HepG2 (cell line): ENCODE measurements around the gene OSGIN1. TPM values are rescaled to one million over a fixed set of nuclear protein-coding genes. Genes with fewer than 3 reads are reported as not detected.

ENCODE experiments used
- ATAC-seq: fragments of 200-7000 bp; cut with Tn5 transposase; 3 replicates; pipeline ENCODE4 v1.9.1; 2020; ENCODE audit warnings: mild to moderate bottlenecking, moderate library complexity
- BruUV-seq: library from RNA; stranded (reverse); fragments of 400-500 nt; replicated peaks from 2 replicates; lab custom pipeline; 2021; lab: Mats Ljungman, UMichigan
- CTCF ChIA-PET: fragments of 300-600 bp; formaldehyde crosslinking; extraction: SDS; loops from one replicate; lab custom pipeline; 2021; ENCODE audit warnings: low total read pairs, inconsistent platforms, low intra/inter-chr PET ratio; lab: Yijun Ruan, JAX
- POLR2A ChIA-PET: fragments of 350-600 bp; sonication (Branson Sonifier 250); formaldehyde crosslinking; loops from one replicate; lab custom pipeline; 2020; ENCODE audit warnings: antibody characterized with exemption, inconsistent platforms; lab: Yijun Ruan, JAX
- DNase-seq: peaks from one replicate; pipeline ENCODE4 v3.0.0-alpha.2; 2015; ENCODE audit warnings: low spot score
- FAIRE-seq: peaks from 3 replicates; lab custom pipeline; 2011; peaks lifted over from hg19 to GRCh38; lab: Jason Lieb, UNC
- H2AFZ ChIP-seq: one replicate; pipeline ENCODE4 v1.6.1; 2011; ENCODE audit warnings: low read length, inconsistent platforms
- H3K27ac ChIP-seq: fragments of 300-600 bp; 3 replicates; pipeline ENCODE4 v1.8.0; 2011; ENCODE audit warnings: mixed run types, mild to moderate bottlenecking, mixed read lengths, low read length, inconsistent platforms; ENCODE audit not compliant: insufficient read depth; ENCODE audit errors: extremely low read length
- H3K27me3 ChIP-seq, 2 experiments: fragments of 200-600 bp in 1 of 2; 2 replicates in 1 of 2; 3 replicates in 1 of 2; pipeline versions ENCODE4 v1.6.0 to v1.8.0; 2011; ENCODE audit warnings: low read length in 2 of 2, mild to moderate bottlenecking in 2 of 2, moderate library complexity in 2 of 2, inconsistent platforms in 1 of 2; ENCODE audit not compliant: insufficient read depth in 2 of 2, control insufficient read depth in 1 of 2
- H3K36me3 ChIP-seq, 2 experiments: fragments of 200-600 bp in 1 of 2; replicated peaks in 1 of 2; 2 replicates in 1 of 2; 3 replicates in 1 of 2; pipeline versions ENCODE4 v1.5.1 to v1.8.0; 2011; ENCODE audit warnings: low read length in 2 of 2, inconsistent platforms in 1 of 2; ENCODE audit not compliant: insufficient read depth in 2 of 2, control insufficient read depth in 1 of 2
- H3K4me1 ChIP-seq: 2 replicates; pipeline ENCODE4 v1.5.1; 2012; ENCODE audit warnings: low read length, inconsistent platforms; ENCODE audit not compliant: insufficient read depth
- H3K4me2 ChIP-seq: 2 replicates; pipeline ENCODE4 v1.6.0; 2011; ENCODE audit warnings: low read depth, low read length, inconsistent platforms
- H3K4me3 ChIP-seq, 3 experiments: fragments of 200-600 bp in 1 of 3; sonication (generic), shearing (Covaris generic) in 1 of 3; replicated peaks in 1 of 3; 2 replicates each; pipeline ENCODE4 v1.5.1; 2011 to 2016; ENCODE audit warnings: low read length in 3 of 3, inconsistent platforms in 2 of 3, low read depth in 2 of 3, mild to moderate bottlenecking in 2 of 3, control low read depth in 1 of 3, mixed read lengths in 1 of 3; ENCODE audit not compliant: insufficient read depth in 1 of 3
- H3K79me2 ChIP-seq: one replicate; pipeline ENCODE4 v1.6.1; 2011; ENCODE audit warnings: low read length, inconsistent platforms; ENCODE audit not compliant: insufficient read depth
- H3K9ac ChIP-seq: 2 replicates; pipeline ENCODE4 v1.6.0; 2011; ENCODE audit warnings: mild to moderate bottlenecking, low read depth, low read length, inconsistent platforms; ENCODE audit not compliant: insufficient read depth
- H3K9me3 ChIP-seq: 2 replicates; pipeline ENCODE4 v1.5.1; 2012; ENCODE audit warnings: mild to moderate bottlenecking, low read length
- H4K20me1 ChIP-seq: 2 replicates; pipeline ENCODE4 v1.6.0; 2011; ENCODE audit warnings: inconsistent platforms, mild to moderate bottlenecking, low read length, moderate library complexity; ENCODE audit not compliant: insufficient read depth
- CENPBD1 ChIP-seq: sonication (generic); formaldehyde crosslinking; IDR thresholded peaks from 2 replicates; pipeline ENCODE4 v1.8.0; 2022; ENCODE audit warnings: missing genetic modification reagents, low read depth, mild to moderate bottlenecking, borderline replicate concordance
- GTF3A ChIP-seq: sonication (generic); formaldehyde crosslinking; conservative IDR thresholded peaks from 2 replicates; pipeline ENCODE4 v1.4.0; 2020; ENCODE audit warnings: mild to moderate bottlenecking, missing genetic modification reagents
- HNRNPK ChIP-seq: fragments of 200-400 bp; formaldehyde crosslinking; IDR thresholded peaks from 2 replicates; pipeline ENCODE4 v1.6.1; 2018; ENCODE audit warnings: low read length, low read depth, moderate library complexity, mild to moderate bottlenecking; ENCODE audit not compliant: poor library complexity, severe bottlenecking
- MTA3 ChIP-seq: sonication (generic); formaldehyde crosslinking; IDR thresholded peaks from 2 replicates; pipeline ENCODE4 v1.4.0; 2020; ENCODE audit warnings: missing genetic modification reagents
- NCOA5 ChIP-seq: sonication (generic); formaldehyde crosslinking; IDR thresholded peaks from 2 replicates; pipeline ENCODE4 v1.4.0; 2020; ENCODE audit warnings: missing genetic modification reagents
- NFIC ChIP-seq: IDR thresholded peaks from 2 replicates; pipeline ENCODE4 v1.6.1; 2012; ENCODE audit warnings: mild to moderate bottlenecking, low read length, inconsistent platforms
- NFKBIZ ChIP-seq: IDR thresholded peaks from 2 replicates; pipeline ENCODE4 v1.6.1; 2018; ENCODE audit warnings: missing genetic modification reagents, missing compliant biosample characterization
- NPAS2 ChIP-seq: sonication (generic); formaldehyde crosslinking; IDR thresholded peaks from 2 replicates; pipeline ENCODE4 v1.8.0; 2022; ENCODE audit warnings: mild to moderate bottlenecking, missing genetic modification reagents, borderline replicate concordance
- POLR2A ChIP-seq, 2 experiments: IDR thresholded peaks; 2 replicates each; pipeline ENCODE4 v1.6.1; 2011; ENCODE audit warnings: low read depth in 2 of 2, low read length in 2 of 2, mild to moderate bottlenecking in 1 of 2, moderate library complexity in 1 of 2; ENCODE audit not compliant: insufficient read depth in 1 of 2
- SMYD3 ChIP-seq: sonication (generic); formaldehyde crosslinking; IDR thresholded peaks from 2 replicates; pipeline ENCODE4 v1.8.1; 2023; ENCODE audit warnings: mild to moderate bottlenecking, missing genetic modification reagents
- TEAD2 ChIP-seq: sonication (generic); formaldehyde crosslinking; IDR thresholded peaks from 2 replicates; pipeline ENCODE4 v1.9.0; 2021; ENCODE audit warnings: missing genetic modification reagents
- TMF1 ChIP-seq: sonication (generic); formaldehyde crosslinking; IDR thresholded peaks from 2 replicates; pipeline ENCODE4 v1.8.1; 2022; ENCODE audit warnings: low read depth, missing genetic modification reagents
- ZBTB14 ChIP-seq: sonication (generic); formaldehyde crosslinking; IDR thresholded peaks from 2 replicates; pipeline ENCODE4 v1.4.0; 2020; ENCODE audit warnings: missing genetic modification reagents
- ZBTB26 ChIP-seq: IDR thresholded peaks from 2 replicates; pipeline ENCODE4 v1.6.1; 2016; ENCODE audit warnings: missing compliant biosample characterization, missing genetic modification reagents, borderline replicate concordance
- ZNF20 ChIP-seq: sonication (generic); formaldehyde crosslinking; IDR thresholded peaks from 2 replicates; pipeline ENCODE4 v1.4.0; 2020; ENCODE audit warnings: mild to moderate bottlenecking, moderate library complexity, missing genetic modification reagents
- ZNF335 ChIP-seq: sonication (generic); formaldehyde crosslinking; IDR thresholded peaks from 2 replicates; pipeline ENCODE4 v1.4.0; 2020; ENCODE audit warnings: missing genetic modification reagents
- ZNF7 ChIP-seq: IDR thresholded peaks from 2 replicates; pipeline ENCODE4 v1.6.1; 2016; ENCODE audit warnings: missing biosample characterization, missing genetic modification reagents
- ZNF781 ChIP-seq: sonication (generic); formaldehyde crosslinking; IDR thresholded peaks from 2 replicates; pipeline ENCODE4 v1.5.1; 2020; ENCODE audit warnings: borderline replicate concordance, mild to moderate bottlenecking, missing genetic modification reagents; ENCODE audit errors: not compliant biosample characterization
- WGBS: methylation state at CpG from one replicate; pipeline ENCODE4 v1.1.6; 2017; ENCODE audit warnings: low lambda C conversion rate; 5-methylcytosine and 5-hydroxymethylcytosine counted together
- in situ Hi-C: cut with HindIII; loops from 2 replicates; pipeline ENCODE4 v1.10.0; 2017; ENCODE audit warnings: low pct_unique_long_range_greater_than_20kb; ENCODE audit not compliant: extremely low pct_ligation_motif_present
- intact Hi-C: fragments of 100-400 bp; cut with micrococcal nuclease; formaldehyde crosslinking; loops from one replicate; pipeline ENCODE4 v1.10.0; 2022; ENCODE audit not compliant: unreplicated experiment
- polyA plus RNA-seq, 8 experiments: library from polyadenylated mRNA; depleted of rRNA in 3 of 8; stranded (reverse) in 7 of 8; unstranded in 1 of 8; fragments of >200 nt; fragmentation: Illumina TruSeq in 4 of 8; extraction: Trizol in 4 of 8; gene quantifications; 2 replicates each; pipeline versions ENCODE4 v1.2.1 to v1.2.3, GENCODE V29; 2011 to 2016; ENCODE audit warnings: low read depth in 4 of 8, missing spikeins in 1 of 8, mixed read lengths in 1 of 8; ENCODE audit not compliant: insufficient read depth in 1 of 8
- total RNA-seq, 5 experiments: library from RNA; depleted of rRNA; stranded (reverse); fragments of >200 nt; fragmentation: Illumina TruSeq; extraction: Trizol; gene quantifications; 2 replicates each; pipeline ENCODE4 v1.2.3, GENCODE V29; 2016; ENCODE audit warnings: low read depth in 1 of 5

OSGIN1 gene
- total and polyA plus RNA-seq, 2 of the 13 experiments (the other 11 are each of a cell fraction or from before 2014, with no cell fraction given), result 20.5 to 27.1 TPM

- TF ChIP-seq ZBTB26 (CRISPR knock-in tag), result 0 out of 2 replicates have a peak, but pooled peaks have one; percentile 69
These were observed 11.0 kb upstream of the OSGIN1 start (continued) for GRCh38 chr16:83942074-83942473.

- peak; percentile 98 for DNase-seq
- Histone ChIP-seq H2AFZ (no peak overlapping the region), H3K4me2 (peak overlapping the region; percentile 74), H3K4me1 (peaks cover 100% of the 10 kb centered on the region), H3K79me2 (no peaks in the 10 kb centered on the region), H3K9me3 (no peaks in the 10 kb centered on the region), H3K4me3 (peak overlapping the region; percentile 9 to 57 (median 11); a peak in 5 of 6 replicates), H3K9ac (peak overlapping the region; percentile 9; the same call in 1 of the 2 replicates), H4K20me1 (no peaks in the 10 kb centered on the region), H3K27ac (peak overlapping the region; percentile 43), H3K27me3 (peaks cover 4 to 21% of the 10 kb centered on the region in 2 experiments; a peak in 2 of 5 replicates), H3K36me3 (no peaks in the 10 kb centered on the region)
- BruUV-seq, result TSS peak; percentile 46
- 1% methylated on average over 11 of the region's 11 CpGs for WGBS
- ChIA-PET POLR2A (interaction anchor here (0.7 to 4.3 kb wide), 6 partner anchors 8 to 135 kb away, joined by 3 to 58 read pairs (median 4); partner anchors contain the start of genes HSBP1 and OSGIN1), CTCF (no interaction called here)
- FAIRE-seq, result peak; percentile 97
- in situ Hi-C loops (no loop called here), intact Hi-C loops (loop anchor here (1.0 to 2.0 kb wide), 2 partner anchors 10 to 14 kb away; partner anchors contain the start of gene OSGIN1)
- ATAC-seq, result peak; percentile 76
- TF ChIP-seq ZBTB14, result no peak
- TF ChIP-seq NFKBIZ (CRISPR knock-in tag), result peak; percentile 99
- peak; percentile 96 for TF ChIP-seq ZBTB26 (CRISPR knock-in tag)
- TF ChIP-seq GTF3A, result peak; percentile 72; the same call in 1 of the 2 replicates
- no peak for TF ChIP-seq NPAS2 (CRISPR knock-in tag)
- TF ChIP-seq POLR2A (IDR thresholded peaks at IDR 0.05; ENCODE audit: insufficient read depth in 1 of 2, low read depth in 2 of 2, low read length in 2 of 2), result no peak
- TF ChIP-seq CENPBD1 (CRISPR knock-in tag), result no peak
- peak; percentile 80 for TF ChIP-seq ZNF781
- TF ChIP-seq SMYD3 (CRISPR knock-in tag), result peak; percentile 99
- TF ChIP-seq NCOA5, result no peak
- TF ChIP-seq NFIC, result peak; percentile 95
- TF ChIP-seq HNRNPK, result no peak
- TF ChIP-seq MTA3 (CRISPR knock-in tag), result no peak
- TF ChIP-seq ZNF20 (CRISPR knock-in tag), result no peak
- TF ChIP-seq ZNF335, result peak; percentile 92
- peak; percentile 83; the same call in 1 of the 2 replicates for TF ChIP-seq TMF1
- TF ChIP-seq ZNF7 (CRISPR knock-in tag), result peak; percentile 69; the same call in 1 of the 2 replicates
- TF ChIP-seq TEAD2 (CRISPR knock-in tag), result no peak
These were observed 10.1 kb upstream of the OSGIN1 start for GRCh38 chr16:83942815-83943515.
